Measurements from ENCODE around the gene CAMTA1. TPM values are rescaled to one million over a fixed set of nuclear protein-coding genes. Genes with fewer than 3 reads are reported as not detected.

CAMTA1 gene
- total RNA-seq, 2 experiments from 2014 or later: 43.3 to 46.0 TPM

GRCh38 chr1:7768583-7768982 lies 983.3 kb downstream of the CAMTA1 start:
- no peak for DNase-seq
- H3K4me3 Mint-ChIP-seq: no peak overlapping the region
- H3K27ac Mint-ChIP-seq: no peak overlapping the region
- H3K36me3 Mint-ChIP-seq (ENCODE audit: low read depth): peaks cover 9% of the 10 kb centered on the region
- H3K27me3 Mint-ChIP-seq (ENCODE audit: low read depth): peaks cover 31% of the 10 kb centered on the region
- CTCF ChIA-PET: interaction anchor here (1.8 to 9.9 kb wide), 3 partner anchors 15 to 101 kb away, joined by 6 to 115 read pairs (median 12); no protein-coding TSS in a partner anchor
- no peak for ATAC-seq
- peaks cover 20% of the 10 kb centered on the region for H3K4me1 Mint-ChIP-seq (ENCODE audit: low read depth)
- POLR2A ChIA-PET: no interaction called here
- no peaks in the 10 kb centered on the region for H3K9me3 Mint-ChIP-seq (ENCODE audit: insufficient read depth)

- peaks cover 27% of the 10 kb centered on the region for H3K4me1 Mint-ChIP-seq (ENCODE audit: low read depth)
- H3K9me3 Mint-ChIP-seq (ENCODE audit: insufficient read depth): no peaks in the 10 kb centered on the region
- POLR2A ChIA-PET: no interaction called here
- CTCF ChIA-PET: interaction anchor here (1.8 to 9.9 kb wide), 3 partner anchors 17 to 102 kb away, joined by 6 to 115 read pairs (median 12); no protein-coding TSS in a partner anchor
- peaks cover 28% of the 10 kb centered on the region for H3K27me3 Mint-ChIP-seq (ENCODE audit: low read depth)
- H3K4me3 Mint-ChIP-seq: no peak overlapping the region
- peaks cover 15% of the 10 kb centered on the region for H3K36me3 Mint-ChIP-seq (ENCODE audit: low read depth)
- no peak for DNase-seq
- no peak overlapping the region for H3K27ac Mint-ChIP-seq
- no peak for ATAC-seq
These were observed 984.6 kb downstream of the CAMTA1 start for GRCh38 chr1:7769673-7770412.

GRCh38 chr1:7770669-7770996 lies 985.4 kb downstream of the CAMTA1 start:
- H3K9me3 Mint-ChIP-seq (ENCODE audit: insufficient read depth): no peaks in the 10 kb centered on the region
- peak overlapping the region; percentile 81 for H3K27ac Mint-ChIP-seq
- peak overlapping the region; percentile 79 for H3K4me3 Mint-ChIP-seq
- H3K27me3 Mint-ChIP-seq (ENCODE audit: low read depth): peaks cover 26% of the 10 kb centered on the region
- ChIA-PET CTCF (interaction anchor here (1.1 to 1.3 kb wide), 2 partner anchors 18 to 45 kb away, joined by 3 to 5 read pairs; no protein-coding TSS in a partner anchor), POLR2A (interaction anchor here (0.5 kb wide), 1 partner anchor 137 kb away, joined by 3 read pairs; no protein-coding TSS in a partner anchor)
- peaks cover 29% of the 10 kb centered on the region for H3K4me1 Mint-ChIP-seq (ENCODE audit: low read depth)
- DNase-seq (no peak), ATAC-seq (no peak)
- H3K36me3 Mint-ChIP-seq (ENCODE audit: low read depth): peaks cover 18% of the 10 kb centered on the region

- Mint-ChIP-seq H3K4me3 (peak within 1 kb of the TSS; percentile 83), H3K27me3 (ENCODE audit: low read depth) (peaks cover 25% of the 10 kb centered on the region), H3K4me1 (ENCODE audit: low read depth) (peaks cover 29% of the 10 kb centered on the region), H3K9me3 (ENCODE audit: insufficient read depth) (no peaks in the 10 kb centered on the region), H3K27ac (peak within 1 kb of the TSS; percentile 84), H3K36me3 (ENCODE audit: low read depth) (peaks cover 22% of the 10 kb centered on the region)
- DNase-seq: peak; percentile 89
- POLR2A ChIA-PET: interaction anchor here (0.5 to 1.5 kb wide), 4 partner anchors 9 to 149 kb away, joined by 3 to 7 read pairs (median 4); no protein-coding TSS in a partner anchor
- ATAC-seq: peak; percentile 94
- CTCF ChIA-PET: interaction anchor here (0.9 to 1.3 kb wide), 3 partner anchors 10 to 44 kb away, joined by 3 to 5 read pairs (median 3); no protein-coding TSS in a partner anchor
These were observed 986.0 kb downstream of the CAMTA1 start, which contains the start of gene VAMP3 for GRCh38 chr1:7770997-7771822. Gene VAMP3 (plus strand): TSS chr1:7771296. CDS start chr1:7771384, 88 bp downstream.

GRCh38 chr1:7771823-7772299 lies 986.6 kb downstream of the CAMTA1 start:
- peak overlapping the region; percentile 84 for H3K27ac Mint-ChIP-seq
- H3K4me1 Mint-ChIP-seq (ENCODE audit: low read depth): peaks cover 29% of the 10 kb centered on the region
- DNase-seq: no peak
- H3K9me3 Mint-ChIP-seq (ENCODE audit: insufficient read depth): no peaks in the 10 kb centered on the region
- H3K4me3 Mint-ChIP-seq: peak overlapping the region; percentile 83
- ATAC-seq: no peak
- H3K27me3 Mint-ChIP-seq (ENCODE audit: low read depth): peaks cover 20% of the 10 kb centered on the region
- peaks cover 27% of the 10 kb centered on the region for H3K36me3 Mint-ChIP-seq (ENCODE audit: low read depth)
- ChIA-PET CTCF (interaction anchor here (0.6 to 1.3 kb wide), 4 partner anchors 9 to 104 kb away, joined by 3 to 5 read pairs (median 3); no protein-coding TSS in a partner anchor), POLR2A (interaction anchor here (0.6 to 1.5 kb wide), 3 partner anchors 9 to 148 kb away, joined by 3 to 7 read pairs (median 4); no protein-coding TSS in a partner anchor)

- Mint-ChIP-seq H3K27me3 (ENCODE audit: low read depth) (no peaks in the 10 kb centered on the region), H3K36me3 (ENCODE audit: low read depth) (peaks cover 45% of the 10 kb centered on the region), H3K9me3 (ENCODE audit: insufficient read depth) (no peaks in the 10 kb centered on the region), H3K27ac (no peak overlapping the region), H3K4me1 (ENCODE audit: low read depth) (peaks cover 38% of the 10 kb centered on the region), H3K4me3 (no peak overlapping the region)
- no peak for DNase-seq
- no peak for ATAC-seq
- ChIA-PET CTCF (no interaction called here), POLR2A (no interaction called here)
These were observed 992.3 kb downstream of the CAMTA1 start for GRCh38 chr1:7777591-7777990.

- no peaks in the 10 kb centered on the region for H3K9me3 Mint-ChIP-seq (ENCODE audit: insufficient read depth)
- POLR2A ChIA-PET: no interaction called here
- no peak overlapping the region for H3K4me3 Mint-ChIP-seq
- H3K27ac Mint-ChIP-seq: no peak overlapping the region
- H3K27me3 Mint-ChIP-seq (ENCODE audit: low read depth): no peaks in the 10 kb centered on the region
- H3K4me1 Mint-ChIP-seq (ENCODE audit: low read depth): peaks cover 38% of the 10 kb centered on the region
- H3K36me3 Mint-ChIP-seq (ENCODE audit: low read depth): peaks cover 44% of the 10 kb centered on the region
- CTCF ChIA-PET: interaction anchor here (1.1 kb wide), 1 partner anchor 25 kb away, joined by 4 read pairs; no protein-coding TSS in a partner anchor
- ATAC-seq (no peak), DNase-seq (no peak)
These were observed 992.9 kb downstream of the CAMTA1 start for GRCh38 chr1:7778133-7778628.

GRCh38 chr1:7780976-7781375 lies 995.7 kb downstream of the CAMTA1 start:
- ChIA-PET CTCF (interaction anchor here (0.7 to 1.0 kb wide), 2 partner anchors 10 to 119 kb away, joined by 3 read pairs; partner anchors contain the start of gene VAMP3), POLR2A (interaction anchor here (2.1 kb wide), 1 partner anchor 9 kb away, joined by 7 read pairs; the partner anchor contains the start of gene VAMP3)
- peaks cover 4% of the 10 kb centered on the region for H3K27me3 Mint-ChIP-seq (ENCODE audit: low read depth)
- no peak overlapping the region for H3K4me3 Mint-ChIP-seq
- H3K9me3 Mint-ChIP-seq (ENCODE audit: insufficient read depth): no peaks in the 10 kb centered on the region
- peaks cover 29% of the 10 kb centered on the region for H3K4me1 Mint-ChIP-seq (ENCODE audit: low read depth)
- DNase-seq (no peak), ATAC-seq (no peak)
- H3K36me3 Mint-ChIP-seq (ENCODE audit: low read depth): peaks cover 28% of the 10 kb centered on the region
- H3K27ac Mint-ChIP-seq: no peak overlapping the region

GRCh38 chr1:7781501-7781900 lies 996.2 kb downstream of the CAMTA1 start:
- DNase-seq (no peak), ATAC-seq (no peak)
- ChIA-PET POLR2A (interaction anchor here (2.1 kb wide), 1 partner anchor 10 kb away, joined by 7 read pairs; the partner anchor contains the start of gene VAMP3), CTCF (interaction anchor here (0.7 to 2.0 kb wide), 4 partner anchors 10 to 180 kb away, joined by 3 to 7 read pairs (median 3); partner anchors contain the start of genes PARK7 and VAMP3)
- Mint-ChIP-seq H3K4me1 (ENCODE audit: low read depth) (peaks cover 29% of the 10 kb centered on the region), H3K4me3 (peak overlapping the region; percentile 58), H3K27ac (peak overlapping the region; percentile 74), H3K36me3 (ENCODE audit: low read depth) (peaks cover 25% of the 10 kb centered on the region), H3K9me3 (ENCODE audit: insufficient read depth) (no peaks in the 10 kb centered on the region), H3K27me3 (ENCODE audit: low read depth) (peaks cover 4% of the 10 kb centered on the region)

GRCh38 chr1:7781923-7782495 lies 996.8 kb downstream of the CAMTA1 start:
- DNase-seq (peak; percentile 26), ATAC-seq (no peak)
- H3K27ac Mint-ChIP-seq: peak overlapping the region; percentile 76
- H3K4me1 Mint-ChIP-seq (ENCODE audit: low read depth): peaks cover 29% of the 10 kb centered on the region
- no peaks in the 10 kb centered on the region for H3K9me3 Mint-ChIP-seq (ENCODE audit: insufficient read depth)
- CTCF ChIA-PET: interaction anchor here (0.7 to 2.0 kb wide), 3 partner anchors 29 to 180 kb away, joined by 3 to 7 read pairs (median 3); partner anchors contain the start of gene PARK7
- peaks cover 22% of the 10 kb centered on the region for H3K36me3 Mint-ChIP-seq (ENCODE audit: low read depth)
- H3K27me3 Mint-ChIP-seq (ENCODE audit: low read depth): peaks cover 7% of the 10 kb centered on the region
- H3K4me3 Mint-ChIP-seq: peak overlapping the region; percentile 58
- POLR2A ChIA-PET: interaction anchor here (2.1 kb wide), 1 partner anchor 10 kb away, joined by 7 read pairs; the partner anchor contains the start of gene VAMP3
